ENCODE results near the gene SLC20A1. TPM values are rescaled to one million over a fixed set of nuclear protein-coding genes. Genes with fewer than 3 reads are reported as not detected.

Gene SLC20A1
- total RNA-seq, 1 donor from 2014 or later: 30.8 TPM

- no peak for DNase-seq (ENCODE audit: low spot score)
These were observed 64.0 kb downstream of the SLC20A1 start for GRCh38 chr2:112709703-112710102.

GRCh38 chr2:112710956-112711750 lies 65.4 kb downstream of the SLC20A1 start:
- no peak for DNase-seq (ENCODE audit: low spot score)

GRCh38 chr2:112712465-112712864 lies 66.7 kb downstream of the SLC20A1 start:
- no peak for DNase-seq (ENCODE audit: low spot score)

DNA sequence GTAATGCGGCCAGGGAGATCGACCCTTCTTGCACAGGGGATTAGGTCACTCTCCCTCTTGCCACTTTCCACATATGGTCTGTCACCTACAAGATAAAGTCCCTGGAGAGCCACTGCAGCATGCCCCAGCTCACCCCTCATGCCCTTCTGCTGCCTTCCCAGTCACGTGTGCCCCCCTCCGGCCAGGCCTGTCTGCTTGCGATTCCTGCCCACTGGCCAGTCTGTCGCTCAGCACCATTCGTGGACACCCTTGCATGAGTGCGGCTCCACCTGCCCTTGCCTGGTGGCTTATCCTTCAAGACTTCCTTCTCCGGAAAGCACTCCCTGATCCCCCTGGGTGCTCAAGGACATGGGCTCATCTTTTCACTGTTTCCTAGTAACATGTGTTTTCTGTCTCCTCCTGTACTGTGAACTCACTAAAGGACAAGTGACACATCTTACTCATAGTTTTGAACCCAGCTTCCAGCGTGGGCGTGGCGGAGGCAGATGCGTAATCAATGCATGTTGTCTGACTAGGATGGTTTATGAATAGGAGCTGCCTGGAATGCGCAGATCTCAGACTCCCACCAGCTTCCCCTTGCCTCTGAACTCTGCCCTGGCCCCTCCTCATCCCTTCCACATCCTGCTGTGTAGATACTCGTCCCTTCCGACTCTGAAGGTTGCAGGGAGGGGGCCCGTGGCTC lies 67.3 kb downstream of the SLC20A1 start:
- DNase-seq (ENCODE audit: low spot score): no peak

Other genes with a start within 250 kb of the SLC20A1 start
- gene RGPD8, start 212.3 kb upstream of the SLC20A1 start, total RNA-seq: 13.1 TPM
- gene TTL, start 163.8 kb upstream of the SLC20A1 start, total RNA-seq: 31.8 TPM
- 13.8 TPM for gene POLR1B, start 103.5 kb upstream of the SLC20A1 start, total RNA-seq
- gene CHCHD5, start 61.3 kb upstream of the SLC20A1 start, total RNA-seq: 40.3 TPM
- gene NT5DC4, start 75.1 kb downstream of the SLC20A1 start, total RNA-seq: 0.12 TPM
- gene CKAP2L, start 118.7 kb downstream of the SLC20A1 start, total RNA-seq: 1.5 TPM
- 0.66 TPM for gene IL1A, start 138.6 kb downstream of the SLC20A1 start, total RNA-seq
- 33.2 TPM for gene IL1B, start 190.8 kb downstream of the SLC20A1 start, total RNA-seq

Measured in mucosa of gallbladder (tissue), 1 donor.